ENCODE results near the gene OR8D2. TPM values are rescaled to one million over a fixed set of nuclear protein-coding genes. Genes with fewer than 3 reads are reported as not detected.

OR8D2 gene
- total and polyA plus RNA-seq, 4 donors, result not detected

Other genes starting within 250 kb of the OR8D2 start
- 10 to 100 TPM; 22.8 to 50.4 TPM for gene VWA5A, start 204.7 kb downstream of the OR8D2 start, total RNA-seq
- 10 to 100 TPM; 38.4 to 41.5 TPM for gene VWA5A, start 204.7 kb downstream of the OR8D2 start, polyA plus RNA-seq (ENCODE audit: insufficient read length in 2 of 2)
- not detected for gene OR10D3, start 136.9 kb downstream of the OR8D2 start, total RNA-seq
- gene OR10D3, start 136.9 kb downstream of the OR8D2 start, polyA plus RNA-seq (ENCODE audit: insufficient read length in 2 of 2), result not detected
- gene OR8G1, start 79.1 kb downstream of the OR8D2 start, total RNA-seq, result not detected
- gene OR8G1, start 79.1 kb downstream of the OR8D2 start, polyA plus RNA-seq (ENCODE audit: insufficient read length in 2 of 2), result not detected
- gene OR8G5, start 63.8 kb downstream of the OR8D2 start, total RNA-seq, result not detected
- gene OR8G5, start 63.8 kb downstream of the OR8D2 start, polyA plus RNA-seq (ENCODE audit: insufficient read length in 2 of 2), result not detected
- gene OR8D1, start 6.2 kb downstream of the OR8D2 start, total RNA-seq, result not detected
- not detected for gene OR8D1, start 6.2 kb downstream of the OR8D2 start, polyA plus RNA-seq (ENCODE audit: insufficient read length in 2 of 2)
- gene OR8B2, start 64.3 kb upstream of the OR8D2 start, total RNA-seq, result not detected
- not detected for gene OR8B2, start 64.3 kb upstream of the OR8D2 start, polyA plus RNA-seq (ENCODE audit: insufficient read length in 2 of 2)
- not detected for gene OR8B3, start 78.8 kb upstream of the OR8D2 start, total RNA-seq
- gene OR8B3, start 78.8 kb upstream of the OR8D2 start, polyA plus RNA-seq (ENCODE audit: insufficient read length in 2 of 2), result not detected
- not detected for gene OR8B4, start 104.7 kb upstream of the OR8D2 start, total RNA-seq
- not detected for gene OR8B4, start 104.7 kb upstream of the OR8D2 start, polyA plus RNA-seq (ENCODE audit: insufficient read length in 2 of 2)
- not detected for gene OR8B8, start 125.5 kb upstream of the OR8D2 start, total RNA-seq
- gene OR8B8, start 125.5 kb upstream of the OR8D2 start, polyA plus RNA-seq (ENCODE audit: insufficient read length in 2 of 2), result not detected
- not detected for gene OR8B12, start 223.5 kb upstream of the OR8D2 start, total RNA-seq
- not detected for gene OR8B12, start 223.5 kb upstream of the OR8D2 start, polyA plus RNA-seq (ENCODE audit: insufficient read length in 2 of 2)
- not detected for gene OR8A1, start 249.8 kb upstream of the OR8D2 start, total RNA-seq
- gene OR8A1, start 249.8 kb upstream of the OR8D2 start, polyA plus RNA-seq (ENCODE audit: insufficient read length in 2 of 2), result under 1 TPM in 1 of 2 donors, not detected in 1; 0.03 TPM